HEK293 (cell line): ENCODE results near the gene MAPT.

ENCODE experiments used
- CTCF ChIA-PET: fragments of 350-600 bp; formaldehyde crosslinking; extraction: SDS; loops from one replicate; lab custom pipeline; 2021; ENCODE audit warnings: antibody characterized with exemption; lab: Yijun Ruan, JAX
- POLR2A ChIA-PET: fragments of 300-600 bp; formaldehyde crosslinking; extraction: SDS; loops from one replicate; lab custom pipeline; 2020; ENCODE audit warnings: antibody characterized with exemption, inconsistent platforms; lab: Yijun Ruan, JAX
- H3K27ac ChIP-seq: fragments of 200-500 bp; sonication (Bioruptor generic); 2 replicates; pipeline ENCODE4 v1.5.1; 2014; ENCODE audit warnings: low read depth, low read length, control low read depth, inconsistent platforms; ENCODE audit errors: extremely low read depth
- H3K36me3 ChIP-seq, 2 experiments: fragments of 200-500 bp in 1 of 2; sonication (Bioruptor generic) in 1 of 2; 1 replicate in 1 of 2; 2 replicates in 1 of 2; pipeline ENCODE4 v1.5.1; 2014 to 2017; ENCODE audit warnings: inconsistent platforms in 2 of 2, low read length in 2 of 2; ENCODE audit not compliant: control insufficient read depth in 2 of 2, insufficient read depth in 1 of 2
- H3K4me1 ChIP-seq: fragments of 200-500 bp; sonication (Bioruptor generic); 2 replicates; pipeline ENCODE4 v1.5.1; 2014; ENCODE audit warnings: mild to moderate bottlenecking, low read length, inconsistent platforms; ENCODE audit not compliant: control insufficient read depth, insufficient read depth
- H3K4me3 ChIP-seq: 2 replicates; pipeline ENCODE4 v1.5.1; 2011; ENCODE audit warnings: low read depth, mild to moderate bottlenecking, control low read depth, low read length, moderate library complexity
- H3K9me3 ChIP-seq: fragments of 200-500 bp; sonication (Bioruptor generic); 2 replicates; pipeline ENCODE4 v1.5.1; 2014; ENCODE audit warnings: low read depth, low read length, inconsistent platforms; ENCODE audit not compliant: control insufficient read depth, insufficient read depth
- FEZF1 ChIP-seq: fragments of 450-650 bp; formaldehyde crosslinking; IDR thresholded peaks from 2 replicates; pipeline ENCODE4 v1.5.1; 2016; ENCODE audit warnings: missing biosample characterization, missing genetic modification characterization
- HOXC10 ChIP-seq: sonication (generic); formaldehyde crosslinking; IDR thresholded peaks from 2 replicates; pipeline ENCODE4 v1.8.1; 2023; ENCODE audit warnings: mild to moderate bottlenecking, missing genetic modification reagents
- IKZF3 ChIP-seq: fragments of 450-650 bp; IDR thresholded peaks from 2 replicates; pipeline ENCODE4 v1.5.0; 2018; ENCODE audit warnings: missing biosample characterization, mild to moderate bottlenecking, missing genetic modification characterization, moderate library complexity
- KLF10 ChIP-seq: fragments of 450-650 bp; IDR thresholded peaks from 2 replicates; pipeline ENCODE4 v1.5.1; 2018; ENCODE audit warnings: missing biosample characterization, mild to moderate bottlenecking, missing genetic modification characterization
- KLF9 ChIP-seq: fragments of 450-650 bp; formaldehyde crosslinking; IDR thresholded peaks from 2 replicates; pipeline ENCODE4 v1.5.1; 2016; ENCODE audit warnings: missing biosample characterization, missing genetic modification characterization, low read depth
- REPIN1 ChIP-seq: fragments of 450-650 bp; formaldehyde crosslinking; IDR thresholded peaks from 2 replicates; pipeline ENCODE4 v1.5.1; 2017; ENCODE audit warnings: missing biosample characterization, missing genetic modification characterization, low read depth
- TCF7L2 ChIP-seq: IDR thresholded peaks from 2 replicates; pipeline ENCODE4 v1.6.1; 2011; ENCODE audit warnings: low read depth, mild to moderate bottlenecking, inconsistent platforms, low read length, moderate library complexity, borderline replicate concordance
- ZFHX2 ChIP-seq: fragments of 450-650 bp; formaldehyde crosslinking; conservative IDR thresholded peaks from 2 replicates; pipeline ENCODE4 v1.5.1; 2016; ENCODE audit warnings: missing biosample characterization, missing genetic modification characterization
- ZFP41 ChIP-seq: fragments of 450-650 bp; formaldehyde crosslinking; IDR thresholded peaks from 2 replicates; pipeline ENCODE4 v1.5.1; 2016; ENCODE audit warnings: missing biosample characterization, missing genetic modification characterization, borderline replicate concordance
- ZNF140 ChIP-seq: fragments of 450-650 bp; formaldehyde crosslinking; IDR thresholded peaks from 2 replicates; pipeline ENCODE4 v1.5.1; 2016; ENCODE audit warnings: missing biosample characterization, missing genetic modification characterization
- ZNF146 ChIP-seq: fragments of 450-650 bp; formaldehyde crosslinking; IDR thresholded peaks from 2 replicates; pipeline ENCODE4 v1.5.1; 2016; ENCODE audit warnings: missing biosample characterization, missing genetic modification characterization
- ZNF211 ChIP-seq: fragments of 450-650 bp; formaldehyde crosslinking; IDR thresholded peaks from 2 replicates; pipeline ENCODE4 v1.5.1; 2016; ENCODE audit warnings: low read depth, missing biosample characterization, missing genetic modification characterization
- ZNF704 ChIP-seq: fragments of 450-650 bp; formaldehyde crosslinking; IDR thresholded peaks from 2 replicates; pipeline ENCODE4 v1.5.1; 2016; ENCODE audit warnings: missing biosample characterization, missing genetic modification characterization
- ZNF791 ChIP-seq: fragments of 450-650 bp; formaldehyde crosslinking; IDR thresholded peaks from 2 replicates; pipeline ENCODE4 v1.5.1; 2016; ENCODE audit warnings: missing biosample characterization, missing genetic modification characterization
- ZSCAN16 ChIP-seq: fragments of 450-650 bp; formaldehyde crosslinking; IDR thresholded peaks from 2 replicates; pipeline ENCODE4 v1.5.1; 2016; ENCODE audit warnings: missing biosample characterization, missing genetic modification characterization
- TF ChIP-seq, protein P1 (sequence below): fragments of 450-650 bp; formaldehyde crosslinking; IDR thresholded peaks from 2 replicates; pipeline ENCODE4 v1.5.1; 2016; ENCODE audit warnings: missing biosample characterization, missing genetic modification characterization
- TF ChIP-seq, protein P2 (sequence below): fragments of 450-650 bp; formaldehyde crosslinking; IDR thresholded peaks from 2 replicates; pipeline ENCODE4 v1.5.1; 2016; ENCODE audit warnings: missing biosample characterization, missing genetic modification characterization
- TF ChIP-seq, protein P3 (sequence below): fragments of 450-650 bp; formaldehyde crosslinking; IDR thresholded peaks from 2 replicates; pipeline ENCODE4 v1.5.1; 2016; ENCODE audit warnings: missing biosample characterization, missing genetic modification characterization
- TF ChIP-seq, protein P4 (sequence below): fragments of 450-650 bp; formaldehyde crosslinking; conservative IDR thresholded peaks from 2 replicates; pipeline ENCODE4 v1.5.1; 2016; ENCODE audit warnings: low read depth, missing biosample characterization, missing genetic modification characterization

MAPT gene

GRCh38 chr17:45934044-45934979, 40.0 kb downstream of the MAPT start:
- Histone ChIP-seq H3K4me3 (no peak overlapping the region), H3K27ac (no peak overlapping the region), H3K36me3 (no peaks in the 10 kb centered on the region), H3K9me3 (no peaks in the 10 kb centered on the region), H3K4me1 (peaks cover 17% of the 10 kb centered on the region)
- POLR2A ChIA-PET: no interaction called here
- no peak for TF ChIP-seq KLF10 (tag by site-specific recombination)
- TF ChIP-seq, protein P1, sequence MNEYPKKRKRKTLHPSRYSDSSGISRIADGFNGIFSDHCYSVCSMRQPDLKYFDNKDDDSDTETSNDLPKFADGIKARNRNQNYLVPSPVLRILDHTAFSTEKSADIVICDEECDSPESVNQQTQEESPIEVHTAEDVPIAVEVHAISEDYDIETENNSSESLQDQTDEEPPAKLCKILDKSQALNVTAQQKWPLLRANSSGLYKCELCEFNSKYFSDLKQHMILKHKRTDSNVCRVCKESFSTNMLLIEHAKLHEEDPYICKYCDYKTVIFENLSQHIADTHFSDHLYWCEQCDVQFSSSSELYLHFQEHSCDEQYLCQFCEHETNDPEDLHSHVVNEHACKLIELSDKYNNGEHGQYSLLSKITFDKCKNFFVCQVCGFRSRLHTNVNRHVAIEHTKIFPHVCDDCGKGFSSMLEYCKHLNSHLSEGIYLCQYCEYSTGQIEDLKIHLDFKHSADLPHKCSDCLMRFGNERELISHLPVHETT (tag by site-specific recombination): no peak
- TF ChIP-seq, protein P2, sequence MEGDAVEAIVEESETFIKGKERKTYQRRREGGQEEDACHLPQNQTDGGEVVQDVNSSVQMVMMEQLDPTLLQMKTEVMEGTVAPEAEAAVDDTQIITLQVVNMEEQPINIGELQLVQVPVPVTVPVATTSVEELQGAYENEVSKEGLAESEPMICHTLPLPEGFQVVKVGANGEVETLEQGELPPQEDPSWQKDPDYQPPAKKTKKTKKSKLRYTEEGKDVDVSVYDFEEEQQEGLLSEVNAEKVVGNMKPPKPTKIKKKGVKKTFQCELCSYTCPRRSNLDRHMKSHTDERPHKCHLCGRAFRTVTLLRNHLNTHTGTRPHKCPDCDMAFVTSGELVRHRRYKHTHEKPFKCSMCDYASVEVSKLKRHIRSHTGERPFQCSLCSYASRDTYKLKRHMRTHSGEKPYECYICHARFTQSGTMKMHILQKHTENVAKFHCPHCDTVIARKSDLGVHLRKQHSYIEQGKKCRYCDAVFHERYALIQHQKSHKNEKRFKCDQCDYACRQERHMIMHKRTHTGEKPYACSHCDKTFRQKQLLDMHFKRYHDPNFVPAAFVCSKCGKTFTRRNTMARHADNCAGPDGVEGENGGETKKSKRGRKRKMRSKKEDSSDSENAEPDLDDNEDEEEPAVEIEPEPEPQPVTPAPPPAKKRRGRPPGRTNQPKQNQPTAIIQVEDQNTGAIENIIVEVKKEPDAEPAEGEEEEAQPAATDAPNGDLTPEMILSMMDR (tag by site-specific recombination): no peak
- no peak for TF ChIP-seq ZNF211 (tag by site-specific recombination)
- TF ChIP-seq HOXC10 (CRISPR knock-in tag): no peak
- no peak for TF ChIP-seq ZNF146
- TF ChIP-seq ZNF140: no peak
- no peak for TF ChIP-seq KLF9 (tag by site-specific recombination)
- TF ChIP-seq ZFP41: no peak
- TF ChIP-seq ZSCAN16 (tag by site-specific recombination): no peak
- TF ChIP-seq, protein P3, sequence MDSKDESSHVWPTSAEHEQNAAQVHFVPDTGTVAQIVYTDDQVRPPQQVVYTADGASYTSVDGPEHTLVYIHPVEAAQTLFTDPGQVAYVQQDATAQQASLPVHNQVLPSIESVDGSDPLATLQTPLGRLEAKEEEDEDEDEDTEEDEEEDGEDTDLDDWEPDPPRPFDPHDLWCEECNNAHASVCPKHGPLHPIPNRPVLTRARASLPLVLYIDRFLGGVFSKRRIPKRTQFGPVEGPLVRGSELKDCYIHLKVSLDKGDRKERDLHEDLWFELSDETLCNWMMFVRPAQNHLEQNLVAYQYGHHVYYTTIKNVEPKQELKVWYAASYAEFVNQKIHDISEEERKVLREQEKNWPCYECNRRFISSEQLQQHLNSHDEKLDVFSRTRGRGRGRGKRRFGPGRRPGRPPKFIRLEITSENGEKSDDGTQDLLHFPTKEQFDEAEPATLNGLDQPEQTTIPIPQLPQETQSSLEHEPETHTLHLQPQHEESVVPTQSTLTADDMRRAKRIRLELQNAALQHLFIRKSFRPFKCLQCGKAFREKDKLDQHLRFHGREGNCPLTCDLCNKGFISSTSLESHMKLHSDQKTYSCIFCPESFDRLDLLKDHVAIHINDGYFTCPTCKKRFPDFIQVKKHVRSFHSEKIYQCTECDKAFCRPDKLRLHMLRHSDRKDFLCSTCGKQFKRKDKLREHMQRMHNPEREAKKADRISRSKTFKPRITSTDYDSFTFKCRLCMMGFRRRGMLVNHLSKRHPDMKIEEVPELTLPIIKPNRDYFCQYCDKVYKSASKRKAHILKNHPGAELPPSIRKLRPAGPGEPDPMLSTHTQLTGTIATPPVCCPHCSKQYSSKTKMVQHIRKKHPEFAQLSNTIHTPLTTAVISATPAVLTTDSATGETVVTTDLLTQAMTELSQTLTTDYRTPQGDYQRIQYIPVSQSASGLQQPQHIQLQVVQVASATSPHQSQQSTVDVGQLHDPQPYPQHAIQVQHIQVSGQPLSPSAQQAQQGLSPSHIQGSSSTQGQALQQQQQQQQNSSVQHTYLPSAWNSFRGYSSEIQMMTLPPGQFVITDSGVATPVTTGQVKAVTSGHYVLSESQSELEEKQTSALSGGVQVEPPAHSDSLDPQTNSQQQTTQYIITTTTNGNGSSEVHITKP (tag by site-specific recombination): no peak
- CTCF ChIA-PET: interaction anchor here (2.0 to 13.2 kb wide), 2 partner anchors 15 to 36 kb away, joined by 6 to 92 read pairs; no protein-coding TSS in a partner anchor

DNA sequence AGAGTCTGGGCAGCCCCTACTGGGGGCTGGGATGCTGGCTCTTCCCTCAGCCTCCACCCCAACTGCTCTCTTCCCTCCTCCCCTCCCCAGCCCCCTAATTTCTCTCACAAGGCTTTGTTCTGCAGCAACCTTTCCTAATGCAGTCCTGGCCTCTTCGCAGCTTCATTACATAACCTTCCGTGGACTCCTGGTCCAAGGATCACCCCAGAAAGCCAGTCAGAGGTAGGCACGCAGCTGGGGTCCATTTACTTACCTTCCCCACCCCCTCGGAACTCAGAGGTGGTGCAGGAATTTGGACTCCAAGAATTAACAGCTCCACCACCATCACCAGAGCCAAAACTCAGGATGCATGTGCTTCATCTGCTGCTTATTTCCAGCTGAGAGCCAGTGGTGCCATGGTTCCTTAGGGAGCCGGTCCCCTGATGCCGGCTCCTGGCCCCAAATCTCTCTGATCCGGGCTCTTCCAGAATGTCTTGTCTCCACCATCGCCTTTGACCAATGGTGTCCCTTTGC, 40.9 kb downstream of the MAPT start:
- no peaks in the 10 kb centered on the region for H3K9me3 ChIP-seq
- TF ChIP-seq FEZF1 (tag by site-specific recombination) (no peak), TCF7L2 (no peak), ZNF791 (tag by site-specific recombination) (no peak), ZNF704 (no peak), REPIN1 (no peak), IKZF3 (tag by site-specific recombination) (no peak), ZFHX2 (no peak)
- TF ChIP-seq, protein P4, sequence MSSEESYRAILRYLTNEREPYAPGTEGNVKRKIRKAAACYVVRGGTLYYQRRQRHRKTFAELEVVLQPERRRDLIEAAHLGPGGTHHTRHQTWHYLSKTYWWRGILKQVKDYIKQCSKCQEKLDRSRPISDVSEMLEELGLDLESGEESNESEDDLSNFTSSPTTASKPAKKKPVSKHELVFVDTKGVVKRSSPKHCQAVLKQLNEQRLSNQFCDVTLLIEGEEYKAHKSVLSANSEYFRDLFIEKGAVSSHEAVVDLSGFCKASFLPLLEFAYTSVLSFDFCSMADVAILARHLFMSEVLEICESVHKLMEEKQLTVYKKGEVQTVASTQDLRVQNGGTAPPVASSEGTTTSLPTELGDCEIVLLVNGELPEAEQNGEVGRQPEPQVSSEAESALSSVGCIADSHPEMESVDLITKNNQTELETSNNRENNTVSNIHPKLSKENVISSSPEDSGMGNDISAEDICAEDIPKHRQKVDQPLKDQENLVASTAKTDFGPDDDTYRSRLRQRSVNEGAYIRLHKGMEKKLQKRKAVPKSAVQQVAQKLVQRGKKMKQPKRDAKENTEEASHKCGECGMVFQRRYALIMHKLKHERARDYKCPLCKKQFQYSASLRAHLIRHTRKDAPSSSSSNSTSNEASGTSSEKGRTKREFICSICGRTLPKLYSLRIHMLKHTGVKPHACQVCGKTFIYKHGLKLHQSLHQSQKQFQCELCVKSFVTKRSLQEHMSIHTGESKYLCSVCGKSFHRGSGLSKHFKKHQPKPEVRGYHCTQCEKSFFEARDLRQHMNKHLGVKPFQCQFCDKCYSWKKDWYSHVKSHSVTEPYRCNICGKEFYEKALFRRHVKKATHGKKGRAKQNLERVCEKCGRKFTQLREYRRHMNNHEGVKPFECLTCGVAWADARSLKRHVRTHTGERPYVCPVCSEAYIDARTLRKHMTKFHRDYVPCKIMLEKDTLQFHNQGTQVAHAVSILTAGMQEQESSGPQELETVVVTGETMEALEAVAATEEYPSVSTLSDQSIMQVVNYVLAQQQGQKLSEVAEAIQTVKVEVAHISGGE (tag by site-specific recombination): no peak
- ChIA-PET POLR2A (no interaction called here), CTCF (interaction anchor here (0.6 to 13.2 kb wide), 3 partner anchors 10 to 37 kb away, joined by 3 to 92 read pairs (median 6); no protein-coding TSS in a partner anchor)
- no peak overlapping the region for H3K4me3 ChIP-seq
- peaks cover 15% of the 10 kb centered on the region for H3K4me1 ChIP-seq
- H3K27ac ChIP-seq: no peak overlapping the region
- no peaks in the 10 kb centered on the region for H3K36me3 ChIP-seq
